ENCODE measurements around the gene KDM2A.

The KDM2A gene

DNA sequence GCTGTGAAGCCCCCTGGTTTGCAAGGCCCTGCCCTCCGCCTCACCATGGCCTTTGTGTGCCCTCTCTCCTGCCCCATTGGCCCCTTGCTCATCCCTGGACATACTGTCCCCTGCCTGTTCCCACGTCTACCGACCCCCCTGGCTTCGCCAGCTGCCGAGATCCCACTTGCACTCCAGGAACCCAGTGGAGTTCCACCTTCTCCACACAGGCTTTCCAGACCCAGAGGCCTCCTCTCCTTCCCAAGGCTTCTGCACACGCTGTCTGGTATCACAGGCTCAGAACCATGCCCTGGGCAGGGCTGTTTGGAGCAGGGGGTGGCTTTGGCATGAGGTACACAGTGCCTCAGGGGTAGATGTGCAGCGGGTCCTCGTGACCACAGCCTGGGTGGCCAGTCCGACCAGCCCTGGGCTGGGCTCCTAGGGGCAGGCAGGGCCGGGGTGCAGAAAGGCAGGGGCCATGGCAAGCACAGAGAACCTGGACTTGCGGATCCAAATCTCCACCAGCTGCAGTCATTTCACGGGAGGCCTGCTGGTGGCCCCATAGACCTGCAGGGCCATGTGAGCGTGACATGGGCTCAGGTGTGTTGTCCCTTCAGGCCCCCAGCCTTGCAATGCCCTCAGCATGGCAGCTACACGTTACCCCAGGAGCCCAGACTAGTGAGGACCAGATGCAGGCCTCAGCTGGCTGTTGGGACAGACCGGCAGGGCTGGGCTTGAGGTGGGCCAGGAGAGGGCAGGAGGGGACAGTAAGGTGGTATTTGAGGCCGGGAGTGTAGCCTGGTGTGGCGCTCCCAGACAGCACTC, 156.7 kb downstream of the KDM2A start:
- no peak for DNase-seq

GRCh38 chr11:67276781-67277230, 157.7 kb downstream of the KDM2A start:
- DNase-seq: peak; percentile 40 to 51

- DNase-seq: peak; percentile 93 to 96
These were observed 158.3 kb downstream of the KDM2A start for GRCh38 chr11:67277231-67277961.

- no peak for DNase-seq
These were observed 159.3 kb downstream of the KDM2A start for GRCh38 chr11:67278135-67278938.

DNA sequence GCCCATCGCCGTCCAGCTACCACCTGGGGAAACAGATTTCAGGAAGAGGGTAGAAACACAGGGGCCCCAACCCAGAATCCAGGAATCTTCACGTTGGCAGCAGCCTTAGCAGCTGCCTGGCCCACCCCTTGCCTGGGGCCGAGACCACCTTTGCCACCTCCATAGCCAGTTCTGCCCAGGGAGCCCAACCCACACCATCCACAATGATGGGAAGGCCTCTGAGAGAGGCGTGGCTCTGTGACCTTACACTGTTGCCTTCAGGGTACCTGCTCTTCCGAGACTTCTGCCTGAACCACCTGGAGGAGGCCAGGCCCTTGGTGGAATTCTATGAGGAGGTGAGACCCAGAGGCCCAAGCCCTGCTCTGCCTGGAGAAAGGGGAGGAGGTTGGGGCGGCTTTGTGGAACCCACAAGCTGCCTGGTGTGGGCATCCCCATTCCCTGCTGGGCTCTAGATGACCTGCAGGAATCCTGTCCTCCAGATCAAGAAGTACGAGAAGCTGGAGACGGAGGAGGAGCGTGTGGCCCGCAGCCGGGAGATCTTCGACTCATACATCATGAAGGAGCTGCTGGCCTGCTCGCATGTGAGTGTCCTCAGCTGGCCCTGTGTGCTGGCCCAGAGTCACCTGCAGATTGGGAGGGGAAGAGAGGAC, 160.0 kb downstream of the KDM2A start:
- no peak for DNase-seq

DNA sequence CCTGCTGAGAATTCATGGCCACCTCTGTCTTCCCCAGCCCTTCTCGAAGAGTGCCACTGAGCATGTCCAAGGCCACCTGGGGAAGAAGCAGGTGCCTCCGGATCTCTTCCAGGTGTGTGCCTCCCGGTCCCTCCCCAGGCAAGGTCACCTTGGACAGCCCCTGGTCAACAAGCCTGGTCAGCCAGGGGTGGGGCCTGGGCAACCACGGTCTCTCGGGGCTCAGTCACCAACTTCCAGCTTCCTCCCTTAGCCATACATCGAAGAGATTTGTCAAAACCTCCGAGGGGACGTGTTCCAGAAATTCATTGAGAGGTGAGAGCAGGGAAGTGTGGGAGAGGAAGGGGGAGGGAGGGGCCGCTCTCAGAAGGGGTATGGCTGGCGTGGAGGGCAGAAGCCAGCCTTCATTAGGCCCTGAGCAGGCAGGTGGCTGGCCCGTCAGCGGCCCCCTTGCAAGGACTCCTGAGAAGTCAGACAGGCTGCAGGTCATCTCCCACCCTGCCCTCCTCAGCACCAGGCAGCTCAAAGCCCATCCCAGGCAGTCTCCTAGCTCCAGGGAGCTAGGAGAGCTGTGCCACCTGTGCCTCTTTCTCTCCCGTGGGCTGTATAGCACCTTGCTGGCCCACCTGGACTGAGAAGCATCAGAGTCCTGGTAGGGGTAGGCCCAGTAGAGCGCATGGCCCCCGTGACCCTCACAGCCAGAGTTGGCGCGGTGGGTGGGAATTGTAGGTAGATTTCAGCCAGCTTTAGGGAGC, 160.7 kb downstream of the KDM2A start:
- no peak for DNase-seq

DNA sequence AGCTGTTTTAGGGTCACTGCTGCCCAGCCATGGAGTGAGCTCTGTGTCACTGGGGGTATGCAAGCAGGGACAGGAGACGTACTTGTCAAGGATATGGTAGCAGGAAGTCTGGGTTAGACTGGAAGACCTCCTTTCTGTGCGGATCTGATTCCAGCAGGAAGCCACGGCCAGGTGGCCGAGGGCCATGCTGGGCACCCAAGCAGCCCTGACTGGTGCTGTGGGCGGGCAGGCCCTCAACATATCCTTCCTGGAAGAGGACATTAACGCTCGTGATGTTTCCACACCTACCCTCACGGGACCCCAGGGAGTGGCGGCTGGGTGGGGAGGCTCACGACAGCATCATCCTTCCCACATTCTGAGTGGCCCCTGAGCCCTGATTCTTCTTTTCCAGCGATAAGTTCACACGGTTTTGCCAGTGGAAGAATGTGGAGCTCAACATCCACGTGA, 161.3 kb downstream of the KDM2A start:
- no peak for DNase-seq

DNA sequence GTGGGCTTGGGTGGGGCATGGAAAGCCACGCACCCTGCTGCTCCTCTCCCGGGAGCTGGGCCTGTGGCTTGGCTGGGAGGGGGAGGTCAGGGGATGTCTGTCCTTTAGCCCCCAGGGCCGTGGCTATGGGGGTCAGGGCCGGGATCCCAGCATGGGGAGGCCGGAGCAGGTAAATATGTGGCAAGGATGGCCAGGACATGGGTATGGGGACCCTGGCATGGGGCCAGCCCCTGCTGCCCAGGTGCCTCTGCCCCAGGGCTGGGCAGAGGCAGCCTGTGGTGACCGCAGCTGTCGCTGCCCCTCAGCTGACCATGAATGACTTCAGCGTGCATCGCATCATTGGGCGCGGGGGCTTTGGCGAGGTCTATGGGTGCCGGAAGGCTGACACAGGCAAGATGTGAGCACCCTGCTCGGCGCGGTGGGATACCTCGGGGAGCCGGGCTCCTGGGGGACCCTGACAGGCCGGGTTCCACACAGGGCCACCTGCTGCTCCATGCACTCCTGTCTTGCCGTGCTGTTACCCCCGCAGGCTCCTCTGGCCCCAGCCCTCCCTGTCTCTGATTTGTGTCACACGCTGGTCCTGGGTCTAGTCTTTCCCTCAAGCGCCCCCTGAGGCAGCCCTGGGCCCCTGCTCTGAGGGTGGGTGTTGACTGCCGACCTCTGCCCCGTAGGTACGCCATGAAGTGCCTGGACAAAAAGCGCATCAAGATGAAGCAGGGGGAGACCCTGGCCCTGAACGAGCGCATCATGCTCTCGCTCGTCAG, 161.9 kb downstream of the KDM2A start:
- DNase-seq: no peak

DNA sequence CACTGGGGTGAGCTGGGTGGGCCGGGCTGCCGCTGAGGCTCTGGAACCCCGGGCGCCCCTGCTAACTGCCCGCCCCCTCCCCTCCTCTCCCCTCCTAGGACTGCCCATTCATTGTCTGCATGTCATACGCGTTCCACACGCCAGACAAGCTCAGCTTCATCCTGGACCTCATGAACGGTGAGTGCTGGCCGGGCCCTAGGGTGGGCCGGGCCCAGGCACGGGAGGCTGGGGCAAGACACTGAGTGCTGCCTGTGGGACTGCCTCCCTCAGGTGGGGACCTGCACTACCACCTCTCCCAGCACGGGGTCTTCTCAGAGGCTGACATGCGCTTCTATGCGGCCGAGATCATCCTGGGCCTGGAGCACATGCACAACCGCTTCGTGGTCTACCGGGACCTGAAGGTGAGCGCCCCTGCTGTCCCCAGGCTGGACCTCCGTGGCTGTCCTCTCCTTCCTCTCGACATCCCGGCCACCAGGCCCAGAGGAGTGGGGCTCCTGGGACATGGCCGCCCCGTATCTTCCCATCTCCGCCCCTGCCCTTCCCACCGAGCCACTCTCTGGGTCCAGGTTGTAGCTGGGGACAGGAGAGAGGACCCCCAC, 162.6 kb downstream of the KDM2A start:
- DNase-seq: no peak

GRCh38 chr11:67282155-67282875, 163.3 kb downstream of the KDM2A start:
- DNase-seq: no peak

- no peak for DNase-seq
These were observed 163.9 kb downstream of the KDM2A start for GRCh38 chr11:67282876-67283371.

GRCh38 chr11:67283481-67283963, 164.5 kb downstream of the KDM2A start:
- peak in 1 of 2 donors; percentile 44 for DNase-seq

- DNase-seq: no peak
These were observed 165.9 kb downstream of the KDM2A start for GRCh38 chr11:67284811-67285540.

DNA sequence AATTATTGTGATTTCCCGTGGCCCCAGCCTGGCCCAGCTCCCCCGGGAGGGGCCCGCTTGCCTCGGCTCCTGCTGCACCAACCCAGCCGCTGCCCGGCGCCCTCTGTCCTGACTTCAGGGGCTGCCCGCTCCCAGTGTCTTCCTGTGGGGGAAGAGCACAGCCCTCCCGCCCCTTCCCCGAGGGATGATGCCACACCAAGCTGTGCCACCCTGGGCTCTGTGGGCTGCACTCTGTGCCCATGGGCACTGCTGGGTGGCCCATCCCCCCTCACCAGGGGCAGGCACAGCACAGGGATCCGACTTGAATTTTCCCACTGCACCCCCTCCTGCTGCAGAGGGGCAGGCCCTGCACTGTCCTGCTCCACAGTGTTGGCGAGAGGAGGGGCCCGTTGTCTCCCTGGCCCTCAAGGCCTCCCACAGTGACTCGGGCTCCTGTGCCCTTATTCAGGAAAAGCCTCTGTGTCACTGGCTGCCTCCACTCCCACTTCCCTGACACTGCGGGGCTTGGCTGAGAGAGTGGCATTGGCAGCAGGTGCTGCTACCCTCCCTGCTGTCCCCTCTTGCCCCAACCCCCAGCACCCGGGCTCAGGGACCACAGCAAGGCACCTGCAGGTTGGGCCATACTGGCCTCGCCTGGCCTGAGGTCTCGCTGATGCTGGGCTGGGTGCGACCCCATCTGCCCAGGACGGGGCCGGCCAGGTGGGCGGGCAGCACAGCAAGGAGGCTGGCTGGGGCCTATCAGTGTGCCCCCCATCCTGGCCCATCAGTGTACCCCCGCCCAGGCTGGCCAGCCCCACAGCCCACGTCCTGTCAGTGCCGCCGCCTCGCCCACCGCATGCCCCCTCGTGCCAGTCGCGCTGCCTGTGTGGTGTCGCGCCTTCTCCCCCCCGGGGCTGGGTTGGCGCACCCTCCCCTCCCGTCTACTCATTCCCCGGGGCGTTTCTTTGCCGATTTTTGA, 166.8 kb downstream of the KDM2A start:
- peak; percentile 45 to 60 for DNase-seq

GRCh38 chr11:67286621-67287333, 167.7 kb downstream of the KDM2A start:
- peak in 1 of 2 donors; percentile 66 for DNase-seq

DNA sequence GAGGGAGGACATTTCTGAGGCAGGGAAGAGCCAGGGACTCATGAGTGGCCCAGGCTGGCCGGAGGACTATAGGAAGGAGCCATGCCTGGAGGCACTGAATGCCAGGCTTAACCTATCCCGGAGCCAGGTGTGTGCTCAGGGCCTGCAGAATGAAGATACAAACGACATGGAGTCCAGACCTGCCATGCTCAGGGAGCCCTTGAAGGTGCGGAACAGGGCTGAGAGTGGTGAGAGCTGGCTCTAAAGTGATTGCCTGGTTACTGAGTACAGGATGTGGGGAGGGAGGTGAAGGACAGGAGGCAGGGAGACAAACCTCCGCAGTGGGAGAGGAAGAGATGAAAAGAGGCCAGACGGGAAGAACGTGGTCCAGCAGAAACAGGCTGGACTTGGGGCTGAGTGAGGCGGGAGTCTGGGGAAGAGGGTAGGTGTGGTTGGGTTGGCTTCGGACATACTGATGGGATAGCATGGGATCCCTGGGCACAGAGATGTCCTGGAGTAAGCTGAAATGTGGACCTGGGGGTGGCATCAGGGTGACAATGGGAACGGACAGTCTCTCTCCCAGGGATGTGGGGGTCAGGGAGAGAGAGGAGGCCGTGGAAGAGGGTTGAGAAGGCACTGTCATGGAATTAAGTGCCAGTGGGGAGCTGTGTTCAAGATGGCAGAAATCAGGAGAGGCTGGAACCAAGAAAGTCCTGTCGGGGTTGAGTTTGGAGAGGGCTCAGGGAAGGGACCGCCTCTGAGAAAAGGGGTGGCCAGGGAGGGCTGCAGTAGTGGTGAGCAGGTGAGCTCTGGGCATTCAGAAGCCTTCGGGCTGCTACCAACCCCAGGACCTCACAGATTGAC, 168.5 kb downstream of the KDM2A start:
- DNase-seq: peak; percentile 32 to 53

Data from CD4-positive, alpha-beta T cell treated with Interleukin-1 beta for 1 hour (primary cell).